GM12872 (cell line): ENCODE measurements around the gene PROSER2.

Experiments
- CTCF ChIP-seq: IDR thresholded peaks from 3 replicates; pipeline ENCODE4 v1.5.1; 2011; ENCODE audit warnings: low read depth, mild to moderate bottlenecking, low read length, moderate library complexity; ENCODE audit not compliant: insufficient read depth

The PROSER2 gene

GRCh38 chr10:11898372-11899066 lies 75.4 kb downstream of the PROSER2 start:
- no peak for TF ChIP-seq CTCF

GRCh38 chr10:11899067-11899876 lies 76.1 kb downstream of the PROSER2 start:
- no peak for TF ChIP-seq CTCF

GRCh38 chr10:11901036-11901301 lies 77.8 kb downstream of the PROSER2 start:
- TF ChIP-seq CTCF: no peak

- no peak for TF ChIP-seq CTCF
Observed at GRCh38 chr10:11901454-11901832, 78.3 kb downstream of the PROSER2 start.

GRCh38 chr10:11901833-11902475 lies 78.8 kb downstream of the PROSER2 start:
- no peak for TF ChIP-seq CTCF

- TF ChIP-seq CTCF: no peak
Observed at GRCh38 chr10:11902646-11903045, 79.5 kb downstream of the PROSER2 start.

- no peak for TF ChIP-seq CTCF
Observed at GRCh38 chr10:11906714-11907113, 83.6 kb downstream of the PROSER2 start.
